WTC11 (cell line): ENCODE data around the gene VCP. TPM values are rescaled to one million over a fixed set of nuclear protein-coding genes. Genes with fewer than 3 reads are reported as not detected.

ENCODE experiments used
- CBFB ChIP-seq: sonication (generic); formaldehyde crosslinking; IDR thresholded peaks from 2 replicates; pipeline ENCODE4 v1.8.1; 2022; ENCODE audit warnings: mild to moderate bottlenecking, low read depth, missing genetic modification reagents
- CREM ChIP-seq: sonication (generic); formaldehyde crosslinking; IDR thresholded peaks from 2 replicates; pipeline ENCODE4 v1.8.1; 2022; ENCODE audit warnings: mild to moderate bottlenecking, missing genetic modification reagents, moderate library complexity
- ELF4 ChIP-seq: sonication (generic); formaldehyde crosslinking; IDR thresholded peaks from 2 replicates; pipeline ENCODE4 v1.8.1; 2022; ENCODE audit warnings: low read depth, mild to moderate bottlenecking, moderate library complexity, missing genetic modification reagents
- ESRRA ChIP-seq: sonication (generic); formaldehyde crosslinking; IDR thresholded peaks from 2 replicates; pipeline ENCODE4 v1.8.1; 2022; ENCODE audit warnings: mild to moderate bottlenecking, missing genetic modification reagents, borderline replicate concordance
- ETV6 ChIP-seq: sonication (generic); formaldehyde crosslinking; IDR thresholded peaks from 2 replicates; pipeline ENCODE4 v1.8.1; 2022; ENCODE audit warnings: mild to moderate bottlenecking, missing genetic modification reagents
- FOXJ3 ChIP-seq: sonication (generic); formaldehyde crosslinking; IDR thresholded peaks from 2 replicates; pipeline ENCODE4 v1.9.0; 2021; ENCODE audit warnings: missing genetic modification reagents, mild to moderate bottlenecking, borderline replicate concordance
- GTF2I ChIP-seq: fragments of 250-450 bp; sonication (Bioruptor Pico); conservative IDR thresholded peaks from 2 replicates; pipeline ENCODE4 v1.4.0; 2021; ENCODE audit warnings: mild to moderate bottlenecking
- HMGA2 ChIP-seq: fragments of 250-450 bp; sonication (Bioruptor Pico); IDR thresholded peaks from 2 replicates; pipeline ENCODE4 v1.4.0; 2021; ENCODE audit warnings: mild to moderate bottlenecking, moderate library complexity
- JUN ChIP-seq: sonication (generic); formaldehyde crosslinking; IDR thresholded peaks from 2 replicates; pipeline ENCODE4 v1.8.0; 2023; ENCODE audit warnings: mild to moderate bottlenecking, missing genetic modification reagents
- KAT7 ChIP-seq: sonication (generic); formaldehyde crosslinking; IDR thresholded peaks from 2 replicates; pipeline ENCODE4 v1.8.1; 2023; ENCODE audit warnings: missing genetic modification reagents, mild to moderate bottlenecking, borderline replicate concordance
- NFE2L1 ChIP-seq: sonication (generic); formaldehyde crosslinking; IDR thresholded peaks from 2 replicates; pipeline ENCODE4 v1.8.1; 2023; ENCODE audit warnings: missing genetic modification reagents
- NR2C2 ChIP-seq: sonication (generic); formaldehyde crosslinking; IDR thresholded peaks from 2 replicates; pipeline ENCODE4 v1.8.0; 2022; ENCODE audit warnings: mild to moderate bottlenecking, missing genetic modification reagents
- SMAD3 ChIP-seq: sonication (generic); formaldehyde crosslinking; IDR thresholded peaks from 2 replicates; pipeline ENCODE4 v1.8.0; 2022; ENCODE audit warnings: missing genetic modification reagents, mild to moderate bottlenecking, borderline replicate concordance
- SP1 ChIP-seq: sonication (generic); formaldehyde crosslinking; conservative IDR thresholded peaks from 2 replicates; pipeline ENCODE4 v1.8.1; 2022; ENCODE audit warnings: missing genetic modification reagents
- ZBTB21 ChIP-seq: sonication (generic); formaldehyde crosslinking; IDR thresholded peaks from 2 replicates; pipeline ENCODE4 v1.8.1; 2023; ENCODE audit warnings: mild to moderate bottlenecking, missing genetic modification reagents, borderline replicate concordance
- ZNF138 ChIP-seq: sonication (generic); formaldehyde crosslinking; conservative IDR thresholded peaks from 2 replicates; pipeline ENCODE4 v1.8.1; 2022; ENCODE audit warnings: mild to moderate bottlenecking, moderate library complexity, missing genetic modification reagents
- ZNF317 ChIP-seq: sonication (generic); formaldehyde crosslinking; IDR thresholded peaks from 2 replicates; pipeline ENCODE4 v1.8.1; 2023; ENCODE audit warnings: low read depth, mild to moderate bottlenecking, moderate library complexity, missing genetic modification reagents, borderline replicate concordance
- total RNA-seq: library from RNA; stranded (reverse); gene quantifications from 3 replicates; pipeline ENCODE4 v1.2.3, GENCODE V29; 2021
- TF ChIP-seq, protein P1 (sequence below): sonication (generic); formaldehyde crosslinking; IDR thresholded peaks from 2 replicates; pipeline ENCODE4 v1.8.1; 2022; ENCODE audit warnings: missing genetic modification reagents, borderline replicate concordance
- TF ChIP-seq, protein P2 (sequence below): sonication (generic); formaldehyde crosslinking; IDR thresholded peaks from 2 replicates; pipeline ENCODE4 v1.8.1; 2023; ENCODE audit warnings: mild to moderate bottlenecking, missing genetic modification reagents, borderline replicate concordance
- TF ChIP-seq, protein P3 (sequence below): sonication (generic); formaldehyde crosslinking; IDR thresholded peaks from 2 replicates; pipeline ENCODE4 v1.8.1; 2023; ENCODE audit warnings: mild to moderate bottlenecking, moderate library complexity, missing genetic modification reagents
- TF ChIP-seq, protein P4 (sequence below): sonication (generic); formaldehyde crosslinking; conservative IDR thresholded peaks from 2 replicates; pipeline ENCODE4 v1.8.1; 2022; ENCODE audit warnings: mild to moderate bottlenecking, missing genetic modification reagents
- TF ChIP-seq, protein P5 (sequence below): sonication (generic); formaldehyde crosslinking; IDR thresholded peaks from 2 replicates; pipeline ENCODE4 v1.8.1; 2022; ENCODE audit warnings: mild to moderate bottlenecking, missing genetic modification reagents, moderate library complexity, borderline replicate concordance
- TF ChIP-seq, protein P6 (sequence below): sonication (generic); formaldehyde crosslinking; IDR thresholded peaks from 2 replicates; pipeline ENCODE4 v1.8.1; 2022; ENCODE audit warnings: low read depth, mild to moderate bottlenecking, moderate library complexity, missing genetic modification reagents, borderline replicate concordance
- TF ChIP-seq, protein P7 (sequence below): sonication (generic); formaldehyde crosslinking; IDR thresholded peaks from 2 replicates; pipeline ENCODE4 v1.8.1; 2022; ENCODE audit warnings: low read depth, missing genetic modification reagents, borderline replicate concordance
- TF ChIP-seq, protein P8 (sequence below): sonication (generic); formaldehyde crosslinking; IDR thresholded peaks from 2 replicates; pipeline ENCODE4 v1.8.0; 2022; ENCODE audit warnings: mild to moderate bottlenecking, missing genetic modification reagents

VCP gene
- total RNA-seq, 1 experiment from 2014 or later: 386 TPM

DNA sequence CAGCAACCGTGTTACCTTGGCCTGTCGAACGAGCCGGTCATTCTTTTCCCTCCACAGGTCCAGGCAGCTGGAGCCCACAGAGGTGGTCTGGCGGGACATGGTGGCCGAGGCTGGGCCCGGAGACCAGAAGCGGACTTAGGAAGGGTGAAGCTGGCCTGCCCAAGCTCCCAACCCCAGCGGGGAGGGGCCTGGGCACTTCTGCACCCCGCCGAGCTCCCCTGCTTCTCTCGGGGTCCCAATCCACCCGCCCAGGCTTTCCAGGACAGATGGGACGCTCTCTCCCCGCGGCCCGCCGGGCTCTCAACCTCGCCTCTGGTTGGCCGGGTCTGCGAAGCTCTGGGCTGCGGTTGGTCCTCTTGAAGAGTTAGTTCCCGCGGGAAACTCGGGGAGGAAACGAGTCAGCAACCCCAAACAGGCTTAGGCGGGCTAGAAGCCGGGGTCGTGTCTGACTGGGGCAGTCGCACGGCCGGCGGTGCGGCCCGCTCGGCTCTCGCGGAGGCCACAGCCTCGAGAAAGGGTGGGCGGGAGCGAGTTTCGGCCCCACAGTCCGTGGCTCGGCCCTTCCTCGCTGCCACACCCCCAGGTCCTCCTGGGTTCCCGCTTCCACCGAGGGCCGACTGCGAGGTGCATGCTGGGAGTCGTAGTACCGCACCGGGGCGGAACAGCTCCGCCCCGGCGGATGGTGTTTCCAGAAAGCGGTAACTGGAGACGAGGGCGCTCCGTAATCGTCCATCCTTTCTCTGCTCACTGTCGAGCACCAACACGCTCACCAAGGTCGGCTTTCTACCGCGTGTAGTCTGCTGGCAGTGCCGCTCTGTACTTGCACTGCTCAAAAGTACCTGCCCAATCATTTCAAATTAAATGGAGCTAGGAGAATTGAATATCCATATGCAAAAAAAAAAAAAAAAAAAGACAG lies 7.3 kb upstream of the VCP start, which contains the start of gene FANCG (continued):
- TF ChIP-seq, protein P1, sequence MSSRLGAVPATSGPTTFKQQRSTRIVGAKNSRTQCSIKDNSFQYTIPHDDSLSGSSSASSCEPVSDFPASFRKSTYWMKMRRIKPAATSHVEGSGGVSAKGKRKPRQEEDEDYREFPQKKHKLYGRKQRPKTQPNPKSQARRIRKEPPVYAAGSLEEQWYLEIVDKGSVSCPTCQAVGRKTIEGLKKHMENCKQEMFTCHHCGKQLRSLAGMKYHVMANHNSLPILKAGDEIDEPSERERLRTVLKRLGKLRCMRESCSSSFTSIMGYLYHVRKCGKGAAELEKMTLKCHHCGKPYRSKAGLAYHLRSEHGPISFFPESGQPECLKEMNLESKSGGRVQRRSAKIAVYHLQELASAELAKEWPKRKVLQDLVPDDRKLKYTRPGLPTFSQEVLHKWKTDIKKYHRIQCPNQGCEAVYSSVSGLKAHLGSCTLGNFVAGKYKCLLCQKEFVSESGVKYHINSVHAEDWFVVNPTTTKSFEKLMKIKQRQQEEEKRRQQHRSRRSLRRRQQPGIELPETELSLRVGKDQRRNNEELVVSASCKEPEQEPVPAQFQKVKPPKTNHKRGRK (CRISPR knock-in tag): no peak
- 0 out of 2 replicates have a peak, but pooled peaks have one; percentile 29 for TF ChIP-seq ZNF317
- TF ChIP-seq ELF4 (CRISPR knock-in tag): no peak
- TF ChIP-seq GTF2I (CRISPR knock-in tag): no peak
- TF ChIP-seq, protein P2, sequence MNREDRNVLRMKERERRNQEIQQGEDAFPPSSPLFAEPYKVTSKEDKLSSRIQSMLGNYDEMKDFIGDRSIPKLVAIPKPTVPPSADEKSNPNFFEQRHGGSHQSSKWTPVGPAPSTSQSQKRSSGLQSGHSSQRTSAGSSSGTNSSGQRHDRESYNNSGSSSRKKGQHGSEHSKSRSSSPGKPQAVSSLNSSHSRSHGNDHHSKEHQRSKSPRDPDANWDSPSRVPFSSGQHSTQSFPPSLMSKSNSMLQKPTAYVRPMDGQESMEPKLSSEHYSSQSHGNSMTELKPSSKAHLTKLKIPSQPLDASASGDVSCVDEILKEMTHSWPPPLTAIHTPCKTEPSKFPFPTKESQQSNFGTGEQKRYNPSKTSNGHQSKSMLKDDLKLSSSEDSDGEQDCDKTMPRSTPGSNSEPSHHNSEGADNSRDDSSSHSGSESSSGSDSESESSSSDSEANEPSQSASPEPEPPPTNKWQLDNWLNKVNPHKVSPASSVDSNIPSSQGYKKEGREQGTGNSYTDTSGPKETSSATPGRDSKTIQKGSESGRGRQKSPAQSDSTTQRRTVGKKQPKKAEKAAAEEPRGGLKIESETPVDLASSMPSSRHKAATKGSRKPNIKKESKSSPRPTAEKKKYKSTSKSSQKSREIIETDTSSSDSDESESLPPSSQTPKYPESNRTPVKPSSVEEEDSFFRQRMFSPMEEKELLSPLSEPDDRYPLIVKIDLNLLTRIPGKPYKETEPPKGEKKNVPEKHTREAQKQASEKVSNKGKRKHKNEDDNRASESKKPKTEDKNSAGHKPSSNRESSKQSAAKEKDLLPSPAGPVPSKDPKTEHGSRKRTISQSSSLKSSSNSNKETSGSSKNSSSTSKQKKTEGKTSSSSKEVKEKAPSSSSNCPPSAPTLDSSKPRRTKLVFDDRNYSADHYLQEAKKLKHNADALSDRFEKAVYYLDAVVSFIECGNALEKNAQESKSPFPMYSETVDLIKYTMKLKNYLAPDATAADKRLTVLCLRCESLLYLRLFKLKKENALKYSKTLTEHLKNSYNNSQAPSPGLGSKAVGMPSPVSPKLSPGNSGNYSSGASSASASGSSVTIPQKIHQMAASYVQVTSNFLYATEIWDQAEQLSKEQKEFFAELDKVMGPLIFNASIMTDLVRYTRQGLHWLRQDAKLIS (CRISPR knock-in tag): no peak
- TF ChIP-seq SP1 (CRISPR knock-in tag): peak; percentile 46; the same call in 1 of the 2 replicates
- no peak for TF ChIP-seq ESRRA (CRISPR knock-in tag)
- no peak for TF ChIP-seq NR2C2 (CRISPR knock-in tag)
- TF ChIP-seq, protein P3, sequence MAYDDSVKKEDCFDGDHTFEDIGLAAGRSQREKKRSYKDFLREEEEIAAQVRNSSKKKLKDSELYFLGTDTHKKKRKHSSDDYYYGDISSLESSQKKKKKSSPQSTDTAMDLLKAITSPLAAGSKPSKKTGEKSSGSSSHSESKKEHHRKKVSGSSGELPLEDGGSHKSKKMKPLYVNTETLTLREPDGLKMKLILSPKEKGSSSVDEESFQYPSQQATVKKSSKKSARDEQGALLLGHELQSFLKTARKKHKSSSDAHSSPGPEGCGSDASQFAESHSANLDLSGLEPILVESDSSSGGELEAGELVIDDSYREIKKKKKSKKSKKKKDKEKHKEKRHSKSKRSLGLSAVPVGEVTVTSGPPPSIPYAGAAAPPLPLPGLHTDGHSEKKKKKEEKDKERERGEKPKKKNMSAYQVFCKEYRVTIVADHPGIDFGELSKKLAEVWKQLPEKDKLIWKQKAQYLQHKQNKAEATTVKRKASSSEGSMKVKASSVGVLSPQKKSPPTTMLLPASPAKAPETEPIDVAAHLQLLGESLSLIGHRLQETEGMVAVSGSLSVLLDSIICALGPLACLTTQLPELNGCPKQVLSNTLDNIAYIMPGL: no peak
- TF ChIP-seq, protein P4, sequence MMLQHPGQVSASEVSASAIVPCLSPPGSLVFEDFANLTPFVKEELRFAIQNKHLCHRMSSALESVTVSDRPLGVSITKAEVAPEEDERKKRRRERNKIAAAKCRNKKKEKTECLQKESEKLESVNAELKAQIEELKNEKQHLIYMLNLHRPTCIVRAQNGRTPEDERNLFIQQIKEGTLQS: no peak
- TF ChIP-seq, protein P5, sequence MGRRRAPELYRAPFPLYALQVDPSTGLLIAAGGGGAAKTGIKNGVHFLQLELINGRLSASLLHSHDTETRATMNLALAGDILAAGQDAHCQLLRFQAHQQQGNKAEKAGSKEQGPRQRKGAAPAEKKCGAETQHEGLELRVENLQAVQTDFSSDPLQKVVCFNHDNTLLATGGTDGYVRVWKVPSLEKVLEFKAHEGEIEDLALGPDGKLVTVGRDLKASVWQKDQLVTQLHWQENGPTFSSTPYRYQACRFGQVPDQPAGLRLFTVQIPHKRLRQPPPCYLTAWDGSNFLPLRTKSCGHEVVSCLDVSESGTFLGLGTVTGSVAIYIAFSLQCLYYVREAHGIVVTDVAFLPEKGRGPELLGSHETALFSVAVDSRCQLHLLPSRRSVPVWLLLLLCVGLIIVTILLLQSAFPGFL: no peak
- TF ChIP-seq JUN (CRISPR knock-in tag): 0 out of 2 replicates have a peak, but pooled peaks have one; percentile 11
- no peak for TF ChIP-seq NFE2L1 (CRISPR knock-in tag)
- TF ChIP-seq, protein P6, sequence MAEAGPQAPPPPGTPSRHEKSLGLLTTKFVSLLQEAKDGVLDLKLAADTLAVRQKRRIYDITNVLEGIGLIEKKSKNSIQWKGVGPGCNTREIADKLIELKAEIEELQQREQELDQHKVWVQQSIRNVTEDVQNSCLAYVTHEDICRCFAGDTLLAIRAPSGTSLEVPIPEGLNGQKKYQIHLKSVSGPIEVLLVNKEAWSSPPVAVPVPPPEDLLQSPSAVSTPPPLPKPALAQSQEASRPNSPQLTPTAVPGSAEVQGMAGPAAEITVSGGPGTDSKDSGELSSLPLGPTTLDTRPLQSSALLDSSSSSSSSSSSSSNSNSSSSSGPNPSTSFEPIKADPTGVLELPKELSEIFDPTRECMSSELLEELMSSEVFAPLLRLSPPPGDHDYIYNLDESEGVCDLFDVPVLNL: no peak; the same call in none of the 2 replicates
- TF ChIP-seq, protein P7, sequence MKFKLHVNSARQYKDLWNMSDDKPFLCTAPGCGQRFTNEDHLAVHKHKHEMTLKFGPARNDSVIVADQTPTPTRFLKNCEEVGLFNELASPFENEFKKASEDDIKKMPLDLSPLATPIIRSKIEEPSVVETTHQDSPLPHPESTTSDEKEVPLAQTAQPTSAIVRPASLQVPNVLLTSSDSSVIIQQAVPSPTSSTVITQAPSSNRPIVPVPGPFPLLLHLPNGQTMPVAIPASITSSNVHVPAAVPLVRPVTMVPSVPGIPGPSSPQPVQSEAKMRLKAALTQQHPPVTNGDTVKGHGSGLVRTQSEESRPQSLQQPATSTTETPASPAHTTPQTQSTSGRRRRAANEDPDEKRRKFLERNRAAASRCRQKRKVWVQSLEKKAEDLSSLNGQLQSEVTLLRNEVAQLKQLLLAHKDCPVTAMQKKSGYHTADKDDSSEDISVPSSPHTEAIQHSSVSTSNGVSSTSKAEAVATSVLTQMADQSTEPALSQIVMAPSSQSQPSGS (CRISPR knock-in tag): no peak
- no peak for TF ChIP-seq FOXJ3 (CRISPR knock-in tag)
- peak; percentile 70; the same call in 1 of the 2 replicates for TF ChIP-seq ZBTB21 (CRISPR knock-in tag)
- peak; percentile 63; the same call in 1 of the 2 replicates for TF ChIP-seq ETV6 (CRISPR knock-in tag)
- TF ChIP-seq, protein P8, sequence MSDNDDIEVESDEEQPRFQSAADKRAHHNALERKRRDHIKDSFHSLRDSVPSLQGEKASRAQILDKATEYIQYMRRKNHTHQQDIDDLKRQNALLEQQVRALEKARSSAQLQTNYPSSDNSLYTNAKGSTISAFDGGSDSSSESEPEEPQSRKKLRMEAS (CRISPR knock-in tag): peak; percentile 72
- 0 out of 2 replicates have a peak, but pooled peaks have one; percentile 54 for TF ChIP-seq CBFB
- no peak for TF ChIP-seq ZNF138
- no peak for TF ChIP-seq KAT7 (CRISPR knock-in tag)
- no peak for TF ChIP-seq SMAD3 (CRISPR knock-in tag)
- no peak for TF ChIP-seq HMGA2 (CRISPR knock-in tag)
- 0 out of 2 replicates have a peak, but pooled peaks have one; percentile 45 for TF ChIP-seq CREM (CRISPR knock-in tag)
